NCI-H187 (cell line): ENCODE measurements around the gene EPC2.

Experiments used
- DNase-seq, 2 experiments: peaks; one replicate each; lab custom pipeline; 2025; lab: John Stamatoyannopoulos, UW

The EPC2 gene

DNA sequence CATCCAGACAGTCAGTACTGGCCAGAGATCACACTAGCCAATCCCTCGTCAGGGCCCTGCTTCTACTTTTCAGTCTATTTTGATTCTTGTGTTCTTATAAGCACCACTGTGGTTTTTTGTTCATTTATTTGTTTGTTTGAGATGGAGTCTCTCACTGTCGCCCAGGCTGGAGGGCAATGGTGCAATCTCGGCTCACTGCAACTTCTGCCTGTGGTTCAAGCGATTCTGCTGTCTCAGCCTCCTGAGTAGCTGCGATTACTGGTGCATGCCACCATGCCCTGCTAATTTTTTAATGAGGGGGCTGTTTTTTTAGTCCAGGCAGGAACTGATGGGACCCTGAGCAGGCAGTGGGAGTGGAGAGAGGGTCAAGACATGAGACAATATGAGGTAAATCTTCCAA is 165.5 kb downstream of the EPC2 start:
- no peak for DNase-seq

DNA sequence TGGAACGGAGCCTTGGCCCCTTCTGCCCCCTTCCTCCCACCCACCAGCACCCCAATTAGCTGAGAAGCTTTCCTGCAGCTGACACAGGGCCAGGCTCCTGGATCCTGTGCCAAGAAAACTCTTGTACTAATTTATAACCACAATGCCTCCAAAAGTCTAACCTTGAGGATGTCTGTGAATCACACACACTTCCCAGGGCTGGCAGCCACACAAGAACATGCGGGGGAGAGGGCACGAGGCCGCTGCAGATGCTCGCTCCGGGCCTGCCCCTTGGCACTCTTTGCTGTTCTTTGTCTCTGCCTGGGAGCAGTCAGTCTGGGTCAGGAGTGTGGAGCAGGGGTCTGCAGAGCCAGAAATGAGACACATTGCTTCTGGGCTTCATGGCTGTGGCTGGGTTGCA is 167.8 kb downstream of the EPC2 start:
- no peak for DNase-seq

DNA sequence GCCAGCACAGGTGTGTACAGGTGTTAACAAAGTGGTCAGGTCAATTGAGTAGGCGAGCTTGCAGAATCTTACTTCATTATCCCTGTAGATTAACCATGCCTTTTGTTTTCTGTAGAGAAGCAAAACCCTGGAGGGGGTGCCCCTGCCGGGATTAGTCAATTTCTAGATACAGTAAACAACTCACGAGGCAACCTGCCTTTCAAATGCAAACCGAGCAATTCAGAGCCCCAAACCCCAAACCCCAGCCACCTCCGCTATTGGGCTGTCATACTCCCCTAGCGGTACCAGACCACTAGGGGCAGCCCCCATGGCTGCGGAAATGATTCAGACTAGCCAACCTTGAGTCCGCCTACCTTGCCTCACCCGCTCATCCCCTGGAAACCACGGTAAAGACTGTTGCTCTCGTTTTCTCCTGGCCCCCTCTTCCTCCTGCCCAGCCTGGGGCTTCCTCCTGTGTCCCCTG is 169.1 kb downstream of the EPC2 start:
- no peak for DNase-seq

DNA sequence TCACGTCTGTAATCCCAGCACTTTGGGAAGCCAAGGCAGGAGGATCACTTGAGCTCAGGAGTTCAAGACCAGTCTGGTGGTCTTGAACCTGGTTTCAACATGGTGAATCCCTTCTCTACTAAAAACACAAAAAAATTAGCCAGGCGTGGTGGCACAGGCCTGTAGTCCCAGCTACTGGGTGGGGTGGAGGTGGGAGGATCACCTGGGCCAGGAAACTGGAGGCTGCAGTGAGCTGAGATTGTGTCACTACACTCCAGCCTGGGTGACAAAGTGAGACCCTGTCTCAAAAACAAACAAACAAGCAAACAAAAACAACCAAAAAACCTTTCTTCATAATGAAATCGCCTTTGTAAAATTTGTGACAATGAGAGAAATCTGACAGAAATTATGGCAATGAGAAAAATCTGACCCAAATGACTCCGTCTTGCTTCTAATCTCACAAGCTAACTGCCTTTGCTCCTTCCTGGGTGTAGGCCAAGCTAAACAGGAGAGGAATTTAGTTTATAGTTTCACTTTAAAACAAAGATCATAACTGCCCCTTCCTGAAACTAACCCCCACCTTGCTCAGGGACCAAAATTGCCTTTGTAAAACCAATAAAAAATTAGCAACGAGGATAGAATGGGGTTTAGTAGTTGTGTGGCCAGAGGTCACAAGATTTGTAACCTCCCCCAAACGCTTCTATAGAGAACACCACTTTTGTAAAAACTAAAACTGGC is 169.8 kb downstream of the EPC2 start:
- no peak for DNase-seq

DNA sequence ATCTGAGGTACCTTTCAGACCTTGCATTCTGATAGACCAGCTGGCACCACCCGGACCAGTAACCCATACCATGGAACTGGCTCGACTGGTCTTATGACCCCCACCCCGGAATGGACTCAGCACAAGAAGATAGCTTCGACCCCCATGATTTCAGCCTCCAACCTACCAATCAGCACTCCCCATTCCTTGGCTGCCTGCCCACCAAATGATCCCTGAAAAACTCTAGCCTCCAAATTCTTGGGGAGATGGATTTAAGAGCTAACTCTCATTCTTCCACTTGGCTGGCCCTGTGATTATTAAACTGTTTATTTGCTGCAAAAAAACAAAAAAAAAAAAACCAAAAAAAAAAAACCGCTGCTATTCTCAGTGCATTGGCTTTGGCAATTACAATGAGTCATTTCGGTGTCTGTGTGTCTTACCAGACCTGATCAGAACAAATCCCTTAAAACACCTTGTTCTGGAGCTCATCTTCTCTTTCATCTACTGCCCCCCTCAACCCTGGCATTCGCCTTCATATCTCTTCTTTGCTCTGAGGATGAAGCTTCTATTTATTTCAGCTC is 170.4 kb downstream of the EPC2 start:
- DNase-seq = no peak

DNA sequence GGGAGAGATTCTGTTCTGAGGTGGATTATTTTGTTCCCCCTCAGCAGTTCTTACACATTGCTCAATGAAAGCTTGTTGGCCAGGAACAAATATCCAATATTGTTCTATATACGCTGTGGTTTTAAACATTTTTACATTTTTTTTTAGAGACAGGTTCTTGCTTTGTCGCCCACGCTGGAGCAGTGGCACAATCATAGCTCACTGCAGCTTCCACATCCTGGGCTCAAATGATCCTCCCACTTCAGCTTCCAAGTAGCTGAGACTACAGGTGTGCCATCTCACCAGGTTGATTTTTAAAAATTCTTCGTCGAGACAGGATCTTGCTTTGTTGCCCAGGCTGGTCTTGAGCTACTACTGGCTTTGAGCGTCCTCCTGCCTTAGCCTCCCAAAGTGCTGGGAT is 171.6 kb downstream of the EPC2 start:
- no peak for DNase-seq

DNA sequence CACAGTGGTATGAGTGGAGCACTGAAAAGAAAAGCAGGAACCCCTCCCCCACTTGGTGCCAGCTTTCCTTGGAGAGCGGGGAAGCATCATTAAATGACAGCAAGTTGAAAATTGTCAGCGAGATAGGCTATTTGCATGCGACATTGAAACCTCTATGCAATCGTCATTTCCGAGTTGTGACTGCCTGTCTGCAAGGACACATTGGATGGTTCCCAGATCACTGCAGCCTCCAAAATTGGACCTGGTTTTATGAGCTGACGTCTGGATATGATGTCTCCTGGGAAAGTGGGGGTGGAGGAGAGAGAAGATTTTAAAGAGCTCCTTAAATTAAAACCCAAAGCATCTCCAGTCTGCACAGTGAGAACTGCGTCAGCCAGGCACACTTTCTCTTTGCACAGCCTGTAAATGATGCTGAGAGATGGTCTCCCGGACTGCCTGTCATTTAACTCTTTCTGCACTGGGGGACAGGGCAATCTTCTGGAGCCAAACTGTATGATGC is 172.7 kb downstream of the EPC2 start:
- DNase-seq = no peak

DNA sequence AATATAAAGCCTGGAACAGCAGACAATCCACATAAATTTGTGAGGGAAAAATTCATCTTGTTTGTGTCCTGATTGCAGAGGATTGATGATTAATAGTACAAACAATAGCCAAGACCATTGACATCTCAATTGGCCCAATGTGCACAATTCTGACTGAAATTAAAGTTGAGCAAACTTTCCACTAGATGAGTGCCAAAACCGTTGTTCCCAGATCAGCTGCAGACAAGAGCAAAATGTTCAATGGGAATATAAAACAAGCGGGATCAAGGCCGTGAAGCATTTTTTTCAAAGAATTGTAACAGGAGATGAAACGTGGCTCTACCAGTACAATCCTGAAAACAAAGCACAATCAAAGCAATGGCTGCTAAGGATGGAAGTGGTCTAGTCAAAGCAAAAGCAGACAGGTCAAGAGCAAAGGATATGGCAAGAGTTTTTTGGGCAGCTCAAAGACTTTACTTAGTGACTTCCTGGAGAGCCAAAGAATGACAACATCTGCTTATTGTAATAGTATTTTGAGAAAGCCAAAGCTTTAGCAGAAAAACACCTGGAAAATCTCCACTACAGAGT is 174.6 kb downstream of the EPC2 start:
- no peak for DNase-seq

DNA sequence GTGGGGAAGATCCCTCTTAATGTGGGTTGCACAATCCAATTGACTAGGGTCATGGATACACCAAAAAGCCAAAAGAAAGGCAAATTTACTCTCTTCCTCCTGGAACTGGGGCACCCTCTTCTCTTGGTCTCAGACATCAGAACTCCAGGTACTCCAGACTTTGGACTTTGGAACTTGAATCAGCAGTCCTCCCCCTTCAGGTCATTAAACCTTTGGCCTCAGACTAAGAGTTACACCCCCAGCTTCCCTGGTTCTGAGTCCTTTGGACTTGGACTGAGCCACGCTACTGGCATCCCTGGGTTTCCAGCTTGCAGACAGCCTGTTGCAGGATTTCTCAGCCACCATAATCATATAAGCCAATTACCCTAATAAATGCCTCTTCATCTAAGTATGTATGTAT is 179.6 kb downstream of the EPC2 start:
- DNase-seq = no peak

DNA sequence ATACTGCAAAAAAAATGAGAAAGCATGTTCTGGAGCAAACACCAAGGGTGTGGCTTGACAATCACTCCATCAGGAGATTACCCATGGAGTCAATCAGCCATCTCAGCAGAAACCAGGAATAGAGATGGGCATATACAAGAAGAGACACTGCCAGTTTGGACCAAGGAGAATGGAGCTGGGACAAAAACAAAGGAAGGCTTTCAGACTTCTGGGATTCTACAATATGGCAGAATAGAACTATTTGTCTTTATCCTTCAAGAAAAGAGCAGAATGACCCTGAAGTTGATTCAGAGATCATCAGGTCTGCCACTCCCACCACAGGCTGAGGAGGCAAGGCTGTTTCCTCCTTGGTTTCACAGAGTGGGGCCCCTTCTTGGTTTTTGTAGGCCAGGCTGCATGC is 182.2 kb downstream of the EPC2 start:
- no peak for DNase-seq

DNA sequence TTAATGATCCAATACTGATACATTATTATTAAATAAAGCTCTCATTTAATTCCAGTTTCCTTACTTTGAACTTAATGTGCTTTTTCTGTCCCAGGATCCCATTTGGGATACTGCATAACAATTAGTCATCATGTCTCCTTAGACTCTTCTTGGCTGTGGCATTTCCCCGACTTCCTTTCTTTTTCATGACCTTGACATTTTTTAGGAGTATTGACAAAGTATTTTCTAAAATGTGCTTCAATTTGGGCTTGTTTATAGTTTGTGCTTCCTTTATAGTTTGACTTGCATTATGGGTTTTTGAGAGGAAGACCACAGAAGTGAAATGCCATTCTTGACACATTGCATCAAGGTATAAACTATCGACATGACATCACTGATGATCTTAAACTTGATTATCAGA is 184.4 kb downstream of the EPC2 start:
- DNase-seq = no peak

DNA sequence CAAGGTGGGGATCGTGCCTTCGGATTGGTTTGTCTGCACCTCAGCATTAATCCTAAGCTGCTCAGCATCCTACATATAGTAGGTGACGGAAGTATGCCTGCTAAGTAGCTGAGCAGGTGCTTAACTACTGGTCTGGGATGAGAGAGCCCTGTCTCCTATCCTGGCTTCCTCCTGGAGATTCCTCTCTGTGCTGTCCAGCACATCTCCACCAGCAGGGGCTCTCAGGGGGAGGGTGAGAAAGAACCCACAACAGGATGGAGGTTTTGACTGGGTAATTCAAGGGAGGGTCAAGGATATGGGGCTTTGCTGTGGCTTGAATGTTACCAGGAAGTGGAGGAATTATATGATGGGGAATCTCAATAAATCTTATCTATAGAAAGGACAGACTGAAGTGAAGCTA is 185.1 kb downstream of the EPC2 start:
- no peak for DNase-seq

DNA sequence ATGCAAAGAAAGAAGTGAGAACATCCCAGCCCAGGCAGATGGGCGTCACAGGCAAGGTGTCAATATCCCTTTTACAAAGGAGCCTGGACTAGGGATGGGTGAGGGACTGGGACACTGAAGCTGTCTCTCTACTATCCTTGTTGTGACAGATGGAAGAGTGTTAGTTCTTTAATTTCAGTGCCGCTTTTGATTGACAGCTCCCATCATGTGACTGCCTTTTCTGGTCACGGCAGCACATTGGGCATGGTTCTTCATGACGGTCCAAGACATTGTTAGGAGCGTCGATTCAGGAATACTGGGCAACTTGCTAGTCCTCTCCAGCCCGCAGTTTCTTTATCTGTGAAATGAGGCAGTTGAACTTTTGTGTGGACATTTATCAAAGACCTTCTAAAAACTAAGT is 188.1 kb downstream of the EPC2 start:
- DNase-seq = no peak
